ENCODE measurements around the gene KRT40. TPM values are rescaled to one million over a fixed set of nuclear protein-coding genes. Genes with fewer than 3 reads are reported as not detected.

KRT40 gene
- total and polyA plus RNA-seq, 2 donors (not counting 1 experiment from before 2014, with no cell fraction given) = not detected

DNA sequence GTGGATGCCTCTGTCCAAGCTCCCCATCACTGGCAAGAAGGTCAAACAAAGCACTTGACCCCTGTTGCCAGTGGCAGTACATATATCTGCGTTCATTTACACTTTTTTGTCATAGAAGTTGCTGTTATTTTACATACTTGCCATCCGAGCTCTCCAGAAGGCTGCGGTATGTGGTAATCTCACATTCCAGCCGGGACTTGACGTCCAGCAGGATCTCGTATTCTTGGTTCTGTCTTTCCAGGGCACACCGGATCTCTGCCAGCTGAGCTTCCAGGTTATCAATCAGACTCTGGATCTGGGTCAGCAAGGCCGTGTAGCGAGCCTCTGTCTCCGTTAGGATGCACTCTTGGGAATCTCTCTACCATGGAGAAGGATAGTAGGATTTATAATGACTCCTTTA lies 24.0 kb downstream of the KRT40 start:
- Histone ChIP-seq H3K9ac (ENCODE audit: low read length) (no peak overlapping the region), H2AFZ (ENCODE audit: insufficient read depth, low read depth, low read length, poor library complexity, severe bottlenecking) (no peak overlapping the region), H3K9me3 (ENCODE audit: control extremely low read depth in 1 of 3, control insufficient read depth in 2 of 3, insufficient read depth in 1 of 3, low read length in 2 of 3) (peaks cover 0 to 2% (median 0%) of the 10 kb centered on the region in 3 donors), H3K27ac (ENCODE audit: low read length in 2 of 2) (no peak overlapping the region), H3K36me3 (replicated peaks in 1 of 2; ENCODE audit: control extremely low read depth in 1 of 2, control insufficient read depth in 1 of 2, extremely low read depth in 1 of 2, insufficient read depth in 2 of 2, low read length in 1 of 2) (no peaks in the 10 kb centered on the region), H4K20me1 (ENCODE audit: control insufficient read depth, insufficient read depth, low read length, poor library complexity, severe bottlenecking) (no peaks in the 10 kb centered on the region), H3K79me2 (ENCODE audit: control insufficient read depth, insufficient read depth, low read length) (no peaks in the 10 kb centered on the region), H3K27me3 (replicated peaks in 1 of 4; ENCODE audit: control extremely low read depth in 1 of 4, control insufficient read depth in 3 of 4, insufficient read depth in 4 of 4, low read length in 3 of 4) (peaks cover 0 to 5% (median 0%) of the 10 kb centered on the region in 4 experiments), H3K4me3 (ENCODE audit: control extremely low read depth in 1 of 5, extremely low read depth in 1 of 5, insufficient read depth in 1 of 5, low read depth in 2 of 5, low read length in 4 of 5) (no peak overlapping the region), H3K4me1 (ENCODE audit: control insufficient read depth in 2 of 2, insufficient read depth in 2 of 2, low read length in 2 of 2) (no peaks in the 10 kb centered on the region), H3K4me2 (replicated peaks; ENCODE audit: low read depth, low read length, poor library complexity, severe bottlenecking) (no peak overlapping the region)
- H3K4me1 Mint-ChIP-seq = no peaks in the 10 kb centered on the region
- ATAC-seq (ENCODE audit: low read depth) (no peak), DNase-seq (no peak)
- ChIA-PET POLR2A (no interaction called here), CTCF (interaction anchor here (1.0 kb wide), 1 partner anchor 362 kb away, joined by 3 read pairs; no protein-coding TSS in a partner anchor)
- TF ChIP-seq EZH2 (IDR thresholded peaks at IDR 0.05; ENCODE audit: borderline replicate concordance, insufficient read depth, low read depth, low read length, poor library complexity, severe bottlenecking) = no peak
- TF ChIP-seq, protein P1, sequence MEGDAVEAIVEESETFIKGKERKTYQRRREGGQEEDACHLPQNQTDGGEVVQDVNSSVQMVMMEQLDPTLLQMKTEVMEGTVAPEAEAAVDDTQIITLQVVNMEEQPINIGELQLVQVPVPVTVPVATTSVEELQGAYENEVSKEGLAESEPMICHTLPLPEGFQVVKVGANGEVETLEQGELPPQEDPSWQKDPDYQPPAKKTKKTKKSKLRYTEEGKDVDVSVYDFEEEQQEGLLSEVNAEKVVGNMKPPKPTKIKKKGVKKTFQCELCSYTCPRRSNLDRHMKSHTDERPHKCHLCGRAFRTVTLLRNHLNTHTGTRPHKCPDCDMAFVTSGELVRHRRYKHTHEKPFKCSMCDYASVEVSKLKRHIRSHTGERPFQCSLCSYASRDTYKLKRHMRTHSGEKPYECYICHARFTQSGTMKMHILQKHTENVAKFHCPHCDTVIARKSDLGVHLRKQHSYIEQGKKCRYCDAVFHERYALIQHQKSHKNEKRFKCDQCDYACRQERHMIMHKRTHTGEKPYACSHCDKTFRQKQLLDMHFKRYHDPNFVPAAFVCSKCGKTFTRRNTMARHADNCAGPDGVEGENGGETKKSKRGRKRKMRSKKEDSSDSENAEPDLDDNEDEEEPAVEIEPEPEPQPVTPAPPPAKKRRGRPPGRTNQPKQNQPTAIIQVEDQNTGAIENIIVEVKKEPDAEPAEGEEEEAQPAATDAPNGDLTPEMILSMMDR (IDR thresholded peaks at IDR 0.05) = no peak
- H3K27me3 Mint-ChIP-seq = peaks cover 30% of the 10 kb centered on the region
- no peak overlapping the region for H3K4me3 Mint-ChIP-seq
- no peak overlapping the region for H3K27ac Mint-ChIP-seq
- peaks cover 2% of the 10 kb centered on the region for H3K9me3 Mint-ChIP-seq (ENCODE audit: insufficient read depth)
- WGBS (ENCODE audit: insufficient coverage) = 94% methylated on average over 6 of the region's 10 CpGs
- intact Hi-C loops (cut with micrococcal nuclease) = loop anchor here (10.0 kb wide), 1 partner anchor 235 kb away; no protein-coding TSS in a partner anchor

DNA sequence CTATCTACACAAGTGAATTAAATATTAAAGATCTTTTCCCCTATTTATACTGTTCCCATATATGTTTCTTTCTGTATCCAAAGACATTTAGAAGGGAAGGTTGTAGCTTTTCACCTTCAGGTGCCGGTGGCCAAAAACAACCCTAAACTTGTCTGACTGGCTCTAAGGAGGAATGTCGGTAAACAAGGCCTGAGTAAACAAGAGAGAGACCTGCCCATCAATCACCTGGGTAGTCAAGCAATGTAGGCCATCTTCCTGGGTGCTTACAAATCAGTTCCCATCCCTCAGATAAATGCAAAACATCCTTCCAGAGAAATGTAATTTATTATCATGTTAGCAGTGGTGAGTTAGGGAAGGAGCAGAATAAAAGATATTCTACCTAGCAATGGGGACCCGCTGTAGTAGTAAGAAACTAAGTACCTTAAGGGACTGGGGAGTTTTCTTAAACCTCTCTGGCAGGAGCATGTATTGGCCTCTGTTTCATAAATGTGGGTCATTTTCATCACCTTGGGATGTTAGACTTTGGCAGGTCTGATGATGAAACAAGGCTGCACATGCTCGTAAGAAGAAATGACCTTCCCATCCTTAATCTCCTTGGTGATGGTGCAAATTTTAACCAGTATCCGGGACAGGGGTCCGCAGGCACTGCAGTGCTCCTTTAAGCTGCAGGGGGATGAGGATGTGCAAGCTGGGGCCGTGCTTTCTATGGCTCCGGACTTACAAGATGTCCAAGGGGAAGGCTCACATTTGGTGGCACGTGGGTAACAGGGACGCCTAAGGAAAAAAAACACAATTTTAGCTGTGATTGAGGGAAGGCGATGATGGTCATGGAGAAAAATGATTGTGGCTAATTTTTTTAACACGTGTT lies 25.8 kb downstream of the KRT40 start:
- no peak overlapping the region for H3K4me3 Mint-ChIP-seq
- Histone ChIP-seq H3K9ac (ENCODE audit: low read length) (no peak overlapping the region), H3K27ac (ENCODE audit: low read length in 2 of 2) (no peak overlapping the region), H3K9me3 (ENCODE audit: control extremely low read depth in 1 of 3, control insufficient read depth in 2 of 3, insufficient read depth in 1 of 3, low read length in 2 of 3) (no peaks in the 10 kb centered on the region), H3K4me2 (replicated peaks; ENCODE audit: low read depth, low read length, poor library complexity, severe bottlenecking) (no peak overlapping the region), H4K20me1 (ENCODE audit: control insufficient read depth, insufficient read depth, low read length, poor library complexity, severe bottlenecking) (no peaks in the 10 kb centered on the region), H3K79me2 (ENCODE audit: control insufficient read depth, insufficient read depth, low read length) (no peaks in the 10 kb centered on the region), H3K4me1 (ENCODE audit: control insufficient read depth in 2 of 2, insufficient read depth in 2 of 2, low read length in 2 of 2) (no peaks in the 10 kb centered on the region), H3K27me3 (replicated peaks in 1 of 4; ENCODE audit: control extremely low read depth in 1 of 4, control insufficient read depth in 3 of 4, insufficient read depth in 4 of 4, low read length in 3 of 4) (peaks cover 0 to 6% (median 5%) of the 10 kb centered on the region in 4 experiments), H2AFZ (ENCODE audit: insufficient read depth, low read depth, low read length, poor library complexity, severe bottlenecking) (no peak overlapping the region), H3K36me3 (replicated peaks in 1 of 2; ENCODE audit: control extremely low read depth in 1 of 2, control insufficient read depth in 1 of 2, extremely low read depth in 1 of 2, insufficient read depth in 2 of 2, low read length in 1 of 2) (no peaks in the 10 kb centered on the region), H3K4me3 (ENCODE audit: control extremely low read depth in 1 of 5, extremely low read depth in 1 of 5, insufficient read depth in 1 of 5, low read depth in 2 of 5, low read length in 4 of 5) (no peak overlapping the region)
- no peak overlapping the region for H3K27ac Mint-ChIP-seq
- DNase-seq (no peak), ATAC-seq (ENCODE audit: low read depth) (no peak)
- peaks cover 35% of the 10 kb centered on the region for H3K27me3 Mint-ChIP-seq
- H3K4me1 Mint-ChIP-seq = no peaks in the 10 kb centered on the region
- 94% methylated on average over 6 of the region's 12 CpGs for WGBS (ENCODE audit: insufficient coverage)
- POLR2A ChIA-PET = no interaction called here
- intact Hi-C loops (cut with micrococcal nuclease) = no loop called here
- CTCF ChIA-PET = no interaction called here
- peaks cover 1% of the 10 kb centered on the region for H3K9me3 Mint-ChIP-seq (ENCODE audit: insufficient read depth)
- TF ChIP-seq, protein P1 (IDR thresholded peaks at IDR 0.05) = no peak
- no peak for TF ChIP-seq EZH2 (IDR thresholded peaks at IDR 0.05; ENCODE audit: borderline replicate concordance, insufficient read depth, low read depth, low read length, poor library complexity, severe bottlenecking)
